ENCODE measurements around the gene HOPX. TPM values are rescaled to one million over a fixed set of nuclear protein-coding genes. Genes with fewer than 3 reads are reported as not detected.

Gene HOPX
- total and polyA plus RNA-seq, 2 of the 8 experiments (the other 6 are each of a cell fraction or from before 2014, with no cell fraction given), result not detected

DNA sequence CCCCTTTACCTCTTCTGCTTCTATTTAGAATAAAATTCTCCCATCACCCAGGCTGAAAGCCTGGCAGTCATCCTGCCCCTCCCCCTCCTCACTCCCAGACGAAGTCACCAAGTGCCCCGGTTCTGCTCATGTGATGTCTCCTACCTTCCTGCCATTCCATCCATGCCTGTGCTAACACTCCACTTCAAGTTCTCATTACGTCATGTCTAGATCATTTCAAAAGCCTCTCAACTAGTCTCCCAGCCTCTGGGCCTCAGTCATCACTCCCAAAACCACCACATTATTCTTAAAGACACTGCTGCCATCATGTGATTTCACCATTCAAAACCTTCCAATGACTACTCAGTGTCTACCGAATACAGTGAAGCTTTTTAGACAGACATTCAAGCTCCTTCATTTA lies 17.2 kb upstream of the HOPX start:
- Histone ChIP-seq H4K8ac (ENCODE audit: extremely low read depth, insufficient read depth, low read length) (no peak overlapping the region), H2BK12ac (ENCODE audit: low read depth, low read length) (no peak overlapping the region), H4K91ac (replicated peaks; ENCODE audit: insufficient read length, low read length) (no peak overlapping the region), H3K27ac (ENCODE audit: low read depth, low read length) (no peak overlapping the region), H3K23me2 (ENCODE audit: low read depth, low read length) (peaks cover 2% of the 10 kb centered on the region; the same call in 1 of the 2 replicates), H4K5ac (ENCODE audit: insufficient read length, low read depth, low read length) (no peak overlapping the region), H3K4me1 (replicated peaks in 1 of 4; ENCODE audit: control insufficient read depth in 3 of 4, insufficient read depth in 4 of 4, low read length in 3 of 4) (0 out of 7 replicates have a peak, but pooled peaks cover 0 to 2% (median 0%) of the 10 kb centered on the region in 4 experiments), H4K20me1 (replicated peaks in 1 of 2; ENCODE audit: control insufficient read depth in 1 of 2, insufficient read depth in 2 of 2, low read length in 2 of 2) (no peaks in the 10 kb centered on the region), H3K79me2 (ENCODE audit: control insufficient read depth in 1 of 2, insufficient read depth in 2 of 2, low read length in 2 of 2) (no peaks in the 10 kb centered on the region), H2AFZ (ENCODE audit: low read length) (no peak overlapping the region), H3K4me2 (ENCODE audit: insufficient read depth in 1 of 2, low read depth in 2 of 2, low read length in 2 of 2) (no peak overlapping the region), H3K9ac (replicated peaks in 1 of 4; ENCODE audit: extremely low read depth in 1 of 4, low read depth in 3 of 4, low read length in 3 of 4) (no peak overlapping the region), H3K79me1 (ENCODE audit: low read depth, low read length) (no peaks in the 10 kb centered on the region), H2BK20ac (ENCODE audit: low read length) (no peak overlapping the region), H2BK120ac (replicated peaks; ENCODE audit: low read depth, low read length) (no peak overlapping the region), H3K56ac (replicated peaks; ENCODE audit: insufficient read length, low read depth, low read length) (no peak overlapping the region), H2BK5ac (ENCODE audit: low read depth, low read length) (no peak overlapping the region), H3K27me3 (replicated peaks in 1 of 4; ENCODE audit: control insufficient read depth in 3 of 4, extremely low read depth in 1 of 4, insufficient read depth in 3 of 4, low read length in 3 of 4) (no peaks in the 10 kb centered on the region; a peak in 1 of 7 replicates), H3K4me3 (ENCODE audit: extremely low read depth in 1 of 4, insufficient read depth in 2 of 4, low read depth in 3 of 4, low read length in 4 of 4) (no peak overlapping the region), H2BK15ac (ENCODE audit: low read length) (no peak overlapping the region), H3K18ac (ENCODE audit: extremely low read depth, low read length) (no peak overlapping the region), H3K14ac (ENCODE audit: insufficient read length) (no peak overlapping the region), H3K36me3 (ENCODE audit: control insufficient read depth in 2 of 4, insufficient read depth in 4 of 4, low read length in 3 of 4) (no peaks in the 10 kb centered on the region), H3K23ac (ENCODE audit: insufficient read length) (no peak overlapping the region), H3K9me3 (ENCODE audit: insufficient read depth in 2 of 2, low read depth in 1 of 2, low read length in 1 of 2) (peaks cover 0 to 4% of the 10 kb centered on the region in 2 experiments; a peak in 1 of 4 replicates), H3K4ac (replicated peaks; ENCODE audit: insufficient read length, low read depth, low read length) (no peak overlapping the region), H2AK5ac (ENCODE audit: low read depth, low read length) (no peak overlapping the region)
- FAIRE-seq (no peak), DNase-seq (ENCODE audit: low read depth in 1 of 2, low spot score in 2 of 2) (no peak)
- CTCF ChIA-PET (ENCODE audit: partially characterized antibody), result no interaction called here
- POLR2A ChIA-PET (ENCODE audit: partially characterized antibody), result no interaction called here
- WGBS, 2 experiments (ENCODE audit: extremely low coverage in 1 of 2, insufficient coverage in 1 of 2, insufficient read length in 1 of 2, insufficient replicate concordance in 2 of 2, low coverage in 1 of 2, low lambda C conversion rate in 2 of 2, missing lambda C conversion rate in 1 of 2), result 84% methylated on average over 4 of the region's 4 CpGs; no CpG with 5 or more reads in 1 of the 2 experiments
- TF ChIP-seq, protein P1, sequence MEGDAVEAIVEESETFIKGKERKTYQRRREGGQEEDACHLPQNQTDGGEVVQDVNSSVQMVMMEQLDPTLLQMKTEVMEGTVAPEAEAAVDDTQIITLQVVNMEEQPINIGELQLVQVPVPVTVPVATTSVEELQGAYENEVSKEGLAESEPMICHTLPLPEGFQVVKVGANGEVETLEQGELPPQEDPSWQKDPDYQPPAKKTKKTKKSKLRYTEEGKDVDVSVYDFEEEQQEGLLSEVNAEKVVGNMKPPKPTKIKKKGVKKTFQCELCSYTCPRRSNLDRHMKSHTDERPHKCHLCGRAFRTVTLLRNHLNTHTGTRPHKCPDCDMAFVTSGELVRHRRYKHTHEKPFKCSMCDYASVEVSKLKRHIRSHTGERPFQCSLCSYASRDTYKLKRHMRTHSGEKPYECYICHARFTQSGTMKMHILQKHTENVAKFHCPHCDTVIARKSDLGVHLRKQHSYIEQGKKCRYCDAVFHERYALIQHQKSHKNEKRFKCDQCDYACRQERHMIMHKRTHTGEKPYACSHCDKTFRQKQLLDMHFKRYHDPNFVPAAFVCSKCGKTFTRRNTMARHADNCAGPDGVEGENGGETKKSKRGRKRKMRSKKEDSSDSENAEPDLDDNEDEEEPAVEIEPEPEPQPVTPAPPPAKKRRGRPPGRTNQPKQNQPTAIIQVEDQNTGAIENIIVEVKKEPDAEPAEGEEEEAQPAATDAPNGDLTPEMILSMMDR (IDR thresholded peaks at IDR 0.05; ENCODE audit: control extremely low read depth in 1 of 3, insufficient read depth in 1 of 3, low read depth in 1 of 3, low read length in 3 of 3), result no peak
- TF ChIP-seq BRCA1 (IDR thresholded peaks at IDR 0.05; ENCODE audit: low read depth, low read length) (no peak), KDM1A (IDR thresholded peaks at IDR 0.05; ENCODE audit: borderline replicate concordance, low read length) (no peak), GTF2F1 (IDR thresholded peaks at IDR 0.05; ENCODE audit: borderline replicate concordance, low read depth, low read length) (no peak), POLR2AphosphoS5 (IDR thresholded peaks at IDR 0.05; ENCODE audit: low read depth, low read length) (no peak), POLR2A (IDR thresholded peaks at IDR 0.05; ENCODE audit: control extremely low read depth in 1 of 2, low read depth in 2 of 2, low read length in 2 of 2) (no peak), CEBPB (IDR thresholded peaks at IDR 0.05; ENCODE audit: low read depth, low read length) (no peak), TEAD4 (IDR thresholded peaks at IDR 0.05; ENCODE audit: low read depth, low read length) (no peak), CBX8 (IDR thresholded peaks at IDR 0.05; ENCODE audit: borderline replicate concordance, low read depth, low read length) (no peak)
- TF ChIP-seq, protein P2, sequence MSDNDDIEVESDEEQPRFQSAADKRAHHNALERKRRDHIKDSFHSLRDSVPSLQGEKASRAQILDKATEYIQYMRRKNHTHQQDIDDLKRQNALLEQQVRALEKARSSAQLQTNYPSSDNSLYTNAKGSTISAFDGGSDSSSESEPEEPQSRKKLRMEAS (IDR thresholded peaks at IDR 0.05), result no peak
- TF ChIP-seq, protein P3, sequence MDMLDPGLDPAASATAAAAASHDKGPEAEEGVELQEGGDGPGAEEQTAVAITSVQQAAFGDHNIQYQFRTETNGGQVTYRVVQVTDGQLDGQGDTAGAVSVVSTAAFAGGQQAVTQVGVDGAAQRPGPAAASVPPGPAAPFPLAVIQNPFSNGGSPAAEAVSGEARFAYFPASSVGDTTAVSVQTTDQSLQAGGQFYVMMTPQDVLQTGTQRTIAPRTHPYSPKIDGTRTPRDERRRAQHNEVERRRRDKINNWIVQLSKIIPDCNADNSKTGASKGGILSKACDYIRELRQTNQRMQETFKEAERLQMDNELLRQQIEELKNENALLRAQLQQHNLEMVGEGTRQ (IDR thresholded peaks at IDR 0.05; ENCODE audit: low read length), result no peak

All from H1 (cell line).